Body of pancreas (tissue), 4 donors: ENCODE data around the gene FBRSL1.

Experiments
- CTCF ChIP-seq, 7 experiments: fragments of 450-650 bp in 4 of 7; fragments of 200-600 bp in 3 of 7; sonication (generic) in 3 of 7; IDR thresholded peaks; one replicate each; pipeline ENCODE4 v1.5.1; 2016 to 2019; ENCODE audit warnings: antibody characterized with exemption in 7 of 7
- POLR2A ChIP-seq, 3 donors: fragments of 450-650 bp; IDR thresholded peaks; one replicate each; pipeline ENCODE4 v1.6.1; 2016; ENCODE audit warnings: antibody characterized with exemption in 3 of 3, mild to moderate bottlenecking in 2 of 3

GRCh38 chr12:132484891-132485441 lies 5.0 kb upstream of the FBRSL1 start:
- TF ChIP-seq CTCF (IDR thresholded peaks at IDR 0.05) = no peak
- no peak for TF ChIP-seq POLR2A (IDR thresholded peaks at IDR 0.05)
